GM19023 (cell line): ENCODE data around the gene ECM2.

Experiments used
- ATAC-seq: cut with Tn5 transposase; IDR thresholded peaks from one replicate; pipeline ENCODE4 v1.9.1; 2021; ENCODE audit warnings: mild to moderate bottlenecking, moderate library complexity; ENCODE audit not compliant: unreplicated experiment

The ECM2 gene

DNA sequence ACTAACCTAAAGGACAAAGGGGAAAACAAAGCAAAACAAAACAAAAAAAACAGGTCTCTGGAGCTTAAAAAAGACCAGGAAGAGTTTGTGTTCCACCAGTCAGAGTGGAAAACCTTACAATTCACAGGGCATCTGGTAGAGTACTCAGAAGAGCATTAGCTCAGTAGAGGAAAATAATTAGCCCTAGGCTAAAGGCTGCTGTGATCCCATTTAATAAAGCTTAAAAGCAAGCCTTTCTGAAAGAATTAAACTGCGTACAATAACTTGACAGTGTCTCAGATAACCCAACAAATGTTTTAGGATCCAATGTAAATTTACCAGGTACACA lies 7.3 kb downstream of the ECM2 start:
- no peak for ATAC-seq

GRCh38 chr9:92527832-92528521 lies 7.8 kb downstream of the ECM2 start:
- ATAC-seq: no peak

GRCh38 chr9:92527291-92527828 lies 8.4 kb downstream of the ECM2 start:
- no peak for ATAC-seq

GRCh38 chr9:92525306-92525705 lies 10.5 kb downstream of the ECM2 start:
- ATAC-seq: no peak

- no peak for ATAC-seq
Measured at GRCh38 chr9:92524881-92525280, 10.9 kb downstream of the ECM2 start.

GRCh38 chr9:92522983-92523970 lies 12.5 kb downstream of the ECM2 start:
- ATAC-seq: no peak

- ATAC-seq: no peak
Measured at GRCh38 chr9:92520837-92521236, 15.0 kb downstream of the ECM2 start.

DNA sequence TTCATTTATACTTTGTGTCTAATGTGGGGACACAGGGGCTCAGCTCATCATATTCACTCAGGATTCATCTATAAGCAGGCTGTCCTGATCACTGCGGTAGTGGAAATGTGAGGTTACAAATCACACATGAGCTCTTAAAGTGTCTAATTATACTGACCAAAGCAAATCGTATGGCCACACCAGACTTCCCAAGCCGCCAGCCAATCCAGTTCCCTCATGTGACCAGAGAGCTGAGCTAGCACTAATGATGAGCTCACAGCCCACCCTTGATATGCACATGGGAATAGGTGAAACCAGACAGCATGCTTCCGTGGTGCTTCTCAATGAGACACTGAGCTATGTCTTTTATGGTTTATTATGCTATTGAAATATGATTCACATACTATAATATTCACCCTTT lies 17.6 kb downstream of the ECM2 start:
- ATAC-seq: no peak

DNA sequence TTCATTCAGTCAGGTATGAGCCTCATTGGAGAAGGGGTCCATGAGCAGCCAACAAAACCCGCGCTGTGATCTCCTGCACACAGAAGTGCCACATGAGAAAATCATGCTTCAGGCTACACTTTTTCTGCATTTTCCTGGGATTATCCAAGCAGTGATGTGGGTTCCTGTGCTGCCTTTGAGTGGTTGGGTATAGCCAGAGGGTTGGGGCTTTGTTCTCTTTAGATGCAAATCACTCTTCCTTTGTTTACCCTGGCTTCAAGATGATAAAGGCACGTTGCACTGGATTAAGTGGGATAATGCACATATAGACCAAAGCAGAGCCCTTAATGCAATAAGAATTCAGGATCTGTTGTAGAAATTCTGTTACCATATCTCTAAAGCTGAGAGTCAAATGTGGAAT lies 18.7 kb downstream of the ECM2 start:
- ATAC-seq: no peak

DNA sequence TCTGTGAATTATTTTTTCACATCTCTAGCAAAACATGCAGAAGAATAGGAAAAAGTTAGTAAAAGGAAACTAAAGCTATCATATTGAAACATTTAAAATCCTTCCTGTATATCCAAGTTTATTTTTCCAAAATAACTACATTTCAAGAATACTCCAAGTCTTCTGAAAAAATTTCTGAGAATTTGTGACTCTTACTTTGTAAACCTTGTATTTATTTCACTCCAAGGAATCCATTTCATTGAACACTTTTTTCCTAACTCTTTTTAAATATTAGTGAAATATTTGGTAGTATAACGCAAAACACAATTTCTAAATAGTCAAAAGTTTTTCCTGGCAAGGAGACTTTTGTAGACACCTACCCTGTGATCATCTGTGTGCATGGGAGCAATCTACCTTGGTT lies 19.3 kb downstream of the ECM2 start:
- ATAC-seq: no peak

- ATAC-seq: no peak
Measured at GRCh38 chr9:92514635-92515034, 21.2 kb downstream of the ECM2 start.

- ATAC-seq: no peak
Measured at GRCh38 chr9:92513349-92513748, 22.4 kb downstream of the ECM2 start.

- no peak for ATAC-seq
Measured at GRCh38 chr9:92512622-92513021, 23.2 kb downstream of the ECM2 start.

DNA sequence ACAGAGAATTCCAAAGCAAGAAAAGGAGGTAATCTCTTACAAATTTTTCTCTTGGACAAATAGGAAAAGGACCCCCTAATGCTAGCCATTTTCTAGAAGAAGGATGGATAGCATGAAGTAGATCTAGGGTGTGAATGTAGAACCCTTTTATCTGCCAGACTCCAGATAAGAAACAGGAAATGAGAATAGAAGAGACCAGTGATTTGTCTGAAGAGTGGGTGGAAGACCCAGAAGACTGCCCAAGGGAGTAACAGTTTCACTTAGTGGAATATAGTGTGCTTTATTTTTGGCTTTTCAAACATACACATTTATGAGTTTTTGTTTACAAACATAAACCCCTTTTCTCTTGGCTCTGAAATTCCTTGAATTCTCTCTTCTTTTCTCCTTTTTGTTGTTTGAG lies 25.0 kb downstream of the ECM2 start:
- no peak for ATAC-seq

- no peak for ATAC-seq
Measured at GRCh38 chr9:92509050-92509449, 26.7 kb downstream of the ECM2 start.

DNA sequence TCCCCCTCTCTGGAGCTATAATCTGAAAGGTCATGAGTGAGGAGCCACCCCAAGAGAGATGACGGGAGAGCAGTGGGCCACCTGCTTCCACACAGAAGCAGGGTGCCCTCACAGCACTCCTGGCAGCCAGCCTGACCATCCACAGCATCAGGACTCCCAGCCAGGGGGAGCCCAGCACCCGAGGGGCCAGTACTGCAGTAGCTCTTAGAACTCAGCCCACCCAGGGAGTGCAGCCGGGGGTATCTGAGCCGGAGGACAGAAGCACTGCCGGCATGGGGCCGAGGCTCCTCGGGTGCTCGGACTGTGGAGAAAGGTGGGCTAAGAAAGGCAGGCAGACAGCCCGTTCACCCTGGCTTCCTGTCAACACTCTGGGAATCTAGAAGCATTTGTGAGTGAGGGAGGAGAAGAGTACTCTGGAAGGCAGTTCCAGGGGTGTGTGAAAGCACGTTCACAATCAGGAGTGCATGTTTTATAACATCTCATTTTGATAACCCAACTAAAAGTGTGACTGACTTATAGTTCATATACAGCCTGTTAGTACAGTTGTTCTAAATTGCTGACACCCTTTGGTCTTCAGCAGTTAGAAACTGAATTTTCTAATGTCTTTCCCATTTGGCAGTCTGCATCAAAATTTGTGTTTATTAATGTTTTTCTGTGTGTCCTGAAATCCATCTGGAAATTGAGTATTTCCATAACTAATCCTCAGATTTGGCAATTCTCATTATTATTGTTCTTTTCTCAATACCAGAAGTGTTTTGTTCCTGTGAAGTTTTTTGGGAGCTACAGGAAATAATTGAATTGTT lies 27.6 kb downstream of the ECM2 start:
- no peak for ATAC-seq

- ATAC-seq: no peak
Measured at GRCh38 chr9:92507496-92507895, 28.3 kb downstream of the ECM2 start.

DNA sequence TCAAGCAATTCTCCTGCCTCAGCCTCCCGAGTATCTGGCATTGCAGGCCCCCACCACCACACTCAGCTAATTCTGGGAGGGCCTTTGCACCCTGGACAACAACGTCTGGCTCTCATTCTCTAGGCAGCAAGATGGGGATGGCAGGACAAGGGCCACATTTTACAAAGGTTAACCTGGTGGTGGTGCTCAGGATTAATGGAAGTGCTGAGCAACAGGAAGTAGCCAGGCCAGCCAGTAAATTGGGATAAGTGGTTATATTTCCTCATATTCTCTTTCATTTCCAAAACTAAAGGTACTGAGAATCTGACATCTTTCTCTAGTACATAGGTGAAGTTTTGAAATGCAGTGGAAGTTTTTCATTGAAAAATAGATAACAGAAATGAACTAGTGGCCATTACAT lies 28.8 kb downstream of the ECM2 start:
- no peak for ATAC-seq

DNA sequence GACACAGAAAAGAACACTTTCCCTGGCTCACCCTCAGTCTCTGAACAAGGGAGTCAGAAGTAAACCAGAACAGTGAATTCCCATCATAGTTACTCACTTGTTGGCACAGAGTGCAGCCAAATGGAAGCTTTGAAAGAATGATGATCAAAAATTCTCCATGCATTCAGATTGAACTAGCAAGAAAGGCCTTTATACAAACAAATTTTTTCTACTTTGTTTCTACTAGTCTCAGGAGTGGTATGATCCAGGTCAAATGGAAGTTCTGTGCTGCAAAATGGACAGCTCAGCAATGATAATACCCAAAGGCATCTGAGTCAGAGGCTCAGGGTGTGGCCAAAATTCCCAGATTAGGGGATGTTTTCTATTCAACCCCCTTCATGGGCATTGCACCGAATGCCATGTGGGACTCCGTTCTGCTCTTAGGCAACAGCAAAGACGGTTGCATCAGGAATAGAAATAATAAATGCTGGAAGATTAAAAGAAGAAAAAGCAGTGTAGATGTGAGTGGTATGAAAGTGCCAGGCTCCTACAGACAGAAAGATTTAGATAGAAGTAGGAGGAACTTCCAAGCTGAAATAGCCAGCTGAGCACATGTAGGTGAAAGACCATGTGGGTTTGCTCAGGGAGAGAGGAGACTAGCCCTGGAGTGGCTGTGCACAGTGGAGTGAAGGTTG lies 29.5 kb downstream of the ECM2 start:
- ATAC-seq: no peak

GRCh38 chr9:92504881-92505280 lies 30.9 kb downstream of the ECM2 start:
- ATAC-seq: no peak

DNA sequence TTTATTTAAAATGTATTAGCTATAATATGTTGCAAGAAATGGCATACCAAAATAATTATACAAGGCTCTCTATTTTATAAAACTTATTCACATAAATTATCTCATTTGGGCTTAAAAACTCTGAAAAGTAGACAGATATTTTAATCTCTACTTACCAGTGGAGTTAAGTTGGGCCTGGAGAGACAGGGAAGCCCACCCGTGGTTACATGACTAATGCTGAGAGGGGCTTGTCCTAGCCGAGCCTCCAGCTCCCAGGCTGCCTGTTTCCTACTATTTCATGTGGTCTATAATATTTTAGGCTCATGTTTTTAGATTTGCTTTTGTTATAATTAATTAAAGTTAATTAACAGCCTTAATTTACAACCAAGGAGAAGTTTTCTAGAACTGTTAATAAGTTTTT lies 32.6 kb downstream of the ECM2 start:
- no peak for ATAC-seq
